HG03457 (cell line): ENCODE data around the gene TPRG1.

ENCODE experiments used
- ATAC-seq: cut with Tn5 transposase; IDR thresholded peaks from one replicate; pipeline ENCODE4 v1.9.1; 2021; ENCODE audit warnings: moderate number of reproducible peaks; ENCODE audit not compliant: unreplicated experiment

The TPRG1 gene

DNA sequence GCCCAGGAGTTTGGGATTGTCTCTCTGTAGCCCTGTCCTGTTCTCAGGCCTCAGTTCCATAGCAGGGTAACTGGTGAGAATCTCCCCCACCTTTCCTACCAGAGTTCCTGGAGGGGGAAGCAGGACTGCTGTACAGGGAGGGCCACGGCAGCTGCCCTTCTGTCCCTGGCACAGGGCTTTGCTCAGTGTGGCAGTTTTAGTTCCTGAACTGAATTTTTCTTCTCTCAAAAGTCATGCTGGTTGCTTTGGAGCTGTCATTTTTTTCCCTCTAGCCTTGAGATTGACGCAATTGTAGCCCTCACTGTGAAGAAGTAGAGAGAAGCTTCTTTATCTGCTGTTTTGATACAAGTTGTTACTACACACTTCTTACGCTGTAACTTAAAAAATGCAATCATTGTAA is 55.5 kb downstream of the TPRG1 start:
- no peak for ATAC-seq

DNA sequence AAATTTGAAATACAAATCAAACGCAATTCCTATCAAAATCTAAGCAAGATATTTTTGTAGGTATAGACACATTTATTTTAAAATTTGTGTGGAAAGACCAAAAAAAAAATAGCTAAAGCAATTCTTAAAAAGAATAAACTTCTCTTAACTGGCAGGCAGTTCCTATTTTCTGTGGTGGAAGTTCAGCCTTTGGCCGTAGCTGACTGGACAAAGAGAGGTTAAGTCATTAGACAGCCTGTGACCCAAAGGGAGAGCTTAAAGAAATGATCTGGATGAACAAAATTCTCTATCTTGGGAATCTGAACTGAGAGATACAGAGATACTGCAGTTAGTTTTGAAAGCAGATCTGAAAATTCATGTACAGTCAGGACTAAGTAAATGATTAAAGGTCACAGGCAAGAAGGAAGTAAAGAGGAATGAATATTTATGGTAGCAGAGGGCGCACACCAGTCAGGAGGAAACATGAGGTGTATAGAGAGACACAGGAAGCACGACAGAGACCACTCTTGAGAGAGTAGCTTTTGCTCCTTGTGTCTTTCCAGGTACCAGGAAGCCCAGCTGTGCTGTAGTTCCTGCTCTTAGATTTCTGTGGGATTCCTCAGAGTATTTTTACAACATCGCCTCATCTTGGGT is 57.5 kb downstream of the TPRG1 start:
- ATAC-seq, result peak; percentile 75

GRCh38 chr3:189232790-189233189 is 61.0 kb downstream of the TPRG1 start:
- ATAC-seq, result no peak

- ATAC-seq, result no peak
These were observed 61.6 kb downstream of the TPRG1 start for GRCh38 chr3:189233225-189233858.

- ATAC-seq, result no peak
These were observed 63.4 kb downstream of the TPRG1 start for GRCh38 chr3:189235214-189235613.

- ATAC-seq, result peak; percentile 79
These were observed 64.6 kb downstream of the TPRG1 start for GRCh38 chr3:189236352-189236751.

GRCh38 chr3:189237526-189237925 is 65.8 kb downstream of the TPRG1 start:
- no peak for ATAC-seq

DNA sequence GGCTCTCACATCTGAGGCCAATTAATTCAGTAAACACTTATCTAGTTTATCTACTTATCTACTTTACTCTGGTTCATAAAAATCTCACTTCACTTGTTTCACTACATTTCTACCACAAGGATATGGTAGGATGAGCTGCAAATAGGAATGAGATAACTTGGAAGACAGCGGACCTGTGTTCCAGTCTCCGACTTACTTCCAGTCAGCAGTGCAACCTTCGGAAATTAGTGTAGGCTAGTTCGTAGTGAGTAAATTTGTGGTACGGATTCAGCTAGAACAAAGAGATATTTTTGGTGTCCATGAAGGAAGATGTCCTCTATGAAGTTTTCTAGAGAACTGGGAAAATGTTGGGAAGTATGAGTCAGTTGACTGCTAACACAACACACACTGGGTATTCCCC is 66.3 kb downstream of the TPRG1 start:
- no peak for ATAC-seq

DNA sequence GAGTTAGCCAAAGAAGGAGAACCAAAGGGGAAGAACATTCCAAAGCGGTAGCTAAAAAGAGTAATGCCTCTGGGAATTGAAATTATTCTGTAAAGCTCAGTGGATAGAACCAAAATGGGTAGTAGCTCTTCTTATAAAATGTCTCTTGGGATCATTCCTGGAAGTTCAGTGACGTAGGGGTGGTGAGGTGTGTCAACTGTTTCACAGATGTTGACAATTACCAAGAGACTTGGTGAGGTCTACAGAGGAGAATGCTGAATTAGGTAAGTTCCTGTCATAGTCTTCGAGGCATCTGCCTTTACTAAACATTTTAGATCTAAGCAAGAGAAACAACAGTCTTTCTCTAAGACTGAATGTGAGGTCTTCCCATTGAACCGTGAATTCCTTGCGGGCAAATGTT is 67.8 kb downstream of the TPRG1 start:
- no peak for ATAC-seq

DNA sequence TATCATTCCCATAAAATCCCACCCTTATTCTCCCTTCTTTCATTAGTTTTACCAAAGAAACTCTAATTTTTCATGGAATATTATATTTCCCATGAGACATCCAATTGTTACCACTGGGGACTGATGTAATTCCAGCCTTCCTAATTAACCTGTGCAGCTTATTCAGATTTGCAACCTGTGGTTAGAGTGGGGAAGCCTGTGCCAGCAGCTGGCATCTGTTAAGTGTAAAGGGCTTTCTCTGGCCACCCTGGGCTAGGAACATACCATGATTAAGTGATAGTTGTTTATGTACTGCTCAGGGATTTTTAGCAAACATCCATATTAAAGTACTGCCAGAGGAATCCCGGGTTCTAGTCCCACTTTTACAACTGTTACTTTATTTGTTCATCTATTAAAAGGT is 78.2 kb downstream of the TPRG1 start:
- no peak for ATAC-seq

- ATAC-seq, result no peak
These were observed 86.5 kb downstream of the TPRG1 start for GRCh38 chr3:189258261-189258660.

DNA sequence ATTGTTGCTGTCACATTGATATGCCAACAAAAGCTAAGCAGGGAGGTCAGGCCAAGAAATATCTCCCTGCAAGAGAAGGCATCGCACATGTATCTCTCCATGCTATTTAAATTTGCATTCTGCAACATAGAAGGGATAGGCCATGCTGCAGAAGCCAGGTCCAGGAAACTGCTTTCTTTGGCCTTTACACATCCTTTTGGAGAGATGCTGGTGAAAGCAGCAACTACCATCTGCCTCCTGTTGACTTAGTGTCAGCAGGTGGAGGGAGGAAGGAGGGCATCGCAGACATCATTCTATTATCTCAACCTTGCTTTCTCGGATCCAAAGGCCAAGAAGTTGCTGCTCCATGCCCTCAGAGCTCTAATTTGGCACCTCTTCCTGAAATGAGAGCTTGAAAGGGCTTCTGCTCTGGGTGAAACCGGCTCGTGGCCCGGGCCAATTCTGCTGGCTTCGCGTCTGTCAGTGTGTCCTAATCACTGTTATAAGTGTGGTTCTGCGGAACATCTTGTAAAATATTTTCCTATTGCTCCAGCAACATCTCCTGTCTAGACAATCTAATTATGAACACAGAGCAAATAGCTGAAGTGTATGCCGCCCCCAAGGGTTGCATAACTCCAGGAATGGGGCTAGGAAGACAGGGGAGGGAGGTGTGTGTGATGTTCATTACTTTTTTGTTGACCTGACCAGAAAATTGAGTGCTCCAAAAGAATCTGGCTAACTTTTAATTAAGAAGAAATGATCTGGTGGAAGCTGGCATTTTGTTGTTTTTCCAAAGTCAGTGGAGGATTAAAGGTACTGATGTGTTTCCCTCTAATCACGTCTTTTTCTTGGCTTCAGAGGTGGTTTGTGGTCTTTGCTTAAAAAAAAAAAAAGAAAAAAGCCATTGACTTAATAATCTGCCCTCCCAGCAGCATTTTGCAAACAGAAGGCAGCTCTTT is 89.1 kb downstream of the TPRG1 start:
- no peak for ATAC-seq

DNA sequence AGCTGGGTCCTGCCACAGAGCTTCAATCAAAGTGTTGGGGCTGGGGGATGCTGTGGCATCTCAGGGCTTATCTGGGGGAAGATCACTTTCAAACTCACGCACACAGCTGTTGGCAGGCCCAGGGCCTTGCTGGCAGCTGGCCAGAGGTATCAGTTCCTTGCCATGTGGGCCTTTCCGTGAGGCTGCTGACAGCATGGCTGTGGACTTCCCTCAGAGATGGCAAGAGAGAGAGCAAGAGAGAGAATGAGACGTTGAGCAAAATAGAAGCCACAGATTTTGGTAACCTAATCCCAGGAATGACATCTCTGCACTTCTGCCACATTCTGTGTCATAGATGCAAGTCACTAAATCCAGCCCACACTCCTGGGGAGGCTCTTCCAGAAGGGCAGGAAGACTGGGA is 91.0 kb downstream of the TPRG1 start:
- ATAC-seq, result no peak

GRCh38 chr3:189267981-189268613 is 96.3 kb downstream of the TPRG1 start:
- no peak for ATAC-seq

- no peak for ATAC-seq
These were observed 97.6 kb downstream of the TPRG1 start for GRCh38 chr3:189269365-189269764.

DNA sequence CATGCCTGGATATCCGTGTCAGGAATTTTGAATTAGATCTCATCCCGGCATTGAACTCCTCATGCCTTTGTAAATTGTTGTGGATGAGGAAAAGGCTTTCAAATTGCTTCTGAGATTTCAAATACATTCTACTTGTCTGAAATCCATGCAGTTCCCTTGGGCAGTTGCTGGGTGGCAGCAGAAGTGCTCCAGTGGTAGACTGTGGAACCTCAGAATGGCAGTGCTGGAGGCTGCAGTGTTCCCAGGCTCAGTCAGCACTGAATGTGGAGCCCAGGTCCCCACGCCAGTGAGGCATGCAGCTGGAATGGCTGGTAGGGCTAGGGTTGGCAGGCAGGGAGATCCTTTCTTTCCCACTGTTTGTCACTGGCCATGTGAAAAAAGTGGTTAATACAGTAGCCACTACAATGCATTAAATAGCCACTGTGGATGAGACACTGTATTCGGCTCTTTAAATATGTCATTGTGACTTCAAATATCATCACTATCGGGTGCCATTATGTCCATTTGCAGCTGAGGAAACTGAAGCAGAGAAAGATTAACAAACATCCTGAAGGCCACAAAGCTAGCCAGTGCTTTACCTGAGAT is 98.6 kb downstream of the TPRG1 start:
- no peak for ATAC-seq

GRCh38 chr3:189272500-189273119 is 100.8 kb downstream of the TPRG1 start:
- ATAC-seq, result no peak

DNA sequence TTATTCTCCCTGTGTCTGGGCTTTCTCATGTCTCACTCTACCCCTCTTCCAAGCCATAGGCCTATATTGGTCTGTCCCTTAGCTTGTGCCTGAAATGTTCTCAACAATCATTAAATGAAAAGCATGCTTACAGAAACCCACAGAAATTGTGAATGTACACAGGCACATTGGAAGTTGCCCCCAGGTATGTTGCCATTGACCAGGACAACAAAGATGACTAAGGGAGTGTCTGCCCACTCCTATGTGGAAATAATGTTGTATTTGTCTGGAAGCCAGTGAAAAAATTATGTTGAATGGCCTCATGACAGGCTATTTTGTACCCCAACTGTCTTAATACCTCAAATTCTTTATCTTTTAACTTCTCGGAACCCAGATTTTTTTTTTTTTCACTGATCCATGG is 102.0 kb downstream of the TPRG1 start:
- ATAC-seq, result no peak

DNA sequence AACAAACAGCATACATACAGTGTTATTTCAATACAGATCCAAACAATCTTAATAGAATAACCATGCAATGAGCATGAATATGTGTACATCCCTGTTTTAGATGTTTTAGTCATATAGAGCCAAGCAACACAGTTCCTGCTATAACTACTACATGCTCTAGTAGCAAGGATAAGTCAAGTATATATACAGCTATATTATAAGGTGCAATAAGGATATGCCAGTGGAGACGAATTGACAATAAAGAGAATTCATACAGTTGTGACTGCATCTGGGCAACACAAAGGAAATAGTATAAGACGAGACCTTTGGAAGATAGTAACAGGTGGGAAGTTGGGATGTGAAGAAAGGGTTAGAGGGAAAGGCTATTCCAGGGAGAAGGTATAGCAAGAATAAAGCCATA is 103.4 kb downstream of the TPRG1 start:
- no peak for ATAC-seq

- ATAC-seq, result no peak
These were observed 104.1 kb downstream of the TPRG1 start for GRCh38 chr3:189275852-189276251.
